GM18505 (cell line): ENCODE measurements around the gene SCN1B.
"Not testable (repeated sequence)": the region's sequence is repeated elsewhere in the genome, so short reads cannot be mapped to it uniquely, and the experiment has no call there.

Experiments
- ATAC-seq: cut with Tn5 transposase; IDR thresholded peaks from one replicate; pipeline ENCODE4 v1.9.1; 2021; ENCODE audit not compliant: unreplicated experiment
- POLR2A ChIP-seq: IDR thresholded peaks from 4 replicates; pipeline ENCODE4 v1.6.1; 2011; ENCODE audit warnings: borderline replicate concordance; ENCODE audit not compliant: insufficient read depth, insufficient read length; ENCODE audit errors: extremely low read depth

The SCN1B gene

DNA sequence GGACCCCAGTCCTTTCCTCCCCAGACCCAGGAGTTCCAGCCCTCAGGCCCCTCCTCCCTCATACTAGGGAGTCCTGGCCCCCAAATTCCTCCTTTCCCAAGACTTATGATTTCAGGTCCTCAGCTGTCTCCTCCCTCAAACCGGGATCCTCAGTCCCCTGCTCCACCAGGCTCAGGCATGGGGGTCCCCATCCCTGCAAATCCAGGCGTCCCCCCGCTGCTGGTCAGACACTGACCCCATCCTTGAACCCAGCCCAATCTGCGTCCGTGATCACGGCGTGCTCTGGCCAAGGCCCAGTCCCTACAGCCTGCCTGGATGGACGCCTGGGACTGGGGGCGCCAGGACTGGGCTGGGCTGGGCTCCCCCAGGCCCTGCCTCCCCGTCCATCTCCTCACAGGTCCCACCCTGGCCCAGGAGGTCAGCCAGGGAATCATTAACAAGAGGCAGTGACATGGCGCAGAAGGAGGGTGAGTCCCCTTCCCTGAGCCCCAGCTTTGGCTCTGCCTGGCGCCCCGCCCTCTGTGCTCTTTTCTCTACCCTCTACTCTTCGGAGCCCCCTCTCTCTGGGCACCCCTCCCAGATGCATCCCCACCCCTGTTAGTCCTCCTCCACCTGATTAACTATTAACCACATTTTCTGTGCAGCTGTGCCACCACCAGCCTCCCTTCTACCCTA is 11.9 kb downstream of the SCN1B start:
- no peak for ATAC-seq
- no peak for TF ChIP-seq POLR2A

DNA sequence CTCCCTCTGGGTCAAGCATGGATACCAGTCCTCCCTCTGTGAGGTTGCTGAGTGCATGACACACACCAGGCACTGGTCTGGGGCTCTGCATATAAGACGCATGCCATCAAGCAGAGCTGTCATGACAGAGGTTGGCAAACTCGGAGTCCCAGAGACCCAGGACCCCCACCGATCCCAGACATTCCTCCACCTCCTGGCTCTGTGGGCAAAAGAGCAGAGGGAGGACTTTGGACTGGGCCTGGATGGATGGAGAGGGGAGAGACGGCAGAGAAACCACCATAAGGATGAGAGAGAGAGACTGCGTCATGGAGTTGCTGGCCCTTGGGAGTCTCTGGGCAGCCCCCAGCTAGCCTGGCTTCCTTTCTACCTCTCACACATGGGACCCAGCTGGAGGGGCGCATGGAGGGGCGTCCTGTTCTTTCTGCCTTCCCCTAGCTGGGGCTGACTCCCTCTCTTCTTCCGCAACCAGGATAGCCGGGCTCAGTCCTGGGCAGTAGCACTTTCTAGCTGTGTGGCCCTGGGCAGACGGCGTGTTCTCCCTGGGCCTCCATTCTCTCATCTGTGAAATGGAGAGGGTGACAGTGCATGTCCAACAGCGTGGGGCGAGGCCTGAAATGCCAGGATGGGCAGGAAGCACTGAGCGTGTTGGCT is 12.8 kb downstream of the SCN1B start:
- no peak for TF ChIP-seq POLR2A
- no peak for ATAC-seq

DNA sequence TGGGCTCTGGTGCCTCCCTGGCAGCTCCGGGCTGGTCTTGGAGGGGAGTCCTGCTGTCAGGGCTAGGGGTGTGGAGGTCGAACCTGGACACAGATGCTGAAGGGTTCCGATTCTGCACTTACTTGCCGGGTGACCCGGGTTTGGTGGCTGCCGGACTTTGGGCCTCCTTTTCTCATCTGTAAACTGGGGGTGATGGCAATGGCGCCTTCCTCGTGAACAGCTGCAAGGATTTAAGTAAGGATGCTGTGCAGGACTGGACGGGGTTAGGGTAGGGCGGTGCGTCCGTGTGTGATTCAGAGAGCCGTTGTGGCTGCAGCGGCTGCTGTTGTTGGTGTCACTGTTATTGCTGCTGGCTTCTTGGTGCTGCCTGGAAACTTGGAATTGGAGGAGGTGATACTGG is 13.6 kb downstream of the SCN1B start:
- no peak for TF ChIP-seq POLR2A

DNA sequence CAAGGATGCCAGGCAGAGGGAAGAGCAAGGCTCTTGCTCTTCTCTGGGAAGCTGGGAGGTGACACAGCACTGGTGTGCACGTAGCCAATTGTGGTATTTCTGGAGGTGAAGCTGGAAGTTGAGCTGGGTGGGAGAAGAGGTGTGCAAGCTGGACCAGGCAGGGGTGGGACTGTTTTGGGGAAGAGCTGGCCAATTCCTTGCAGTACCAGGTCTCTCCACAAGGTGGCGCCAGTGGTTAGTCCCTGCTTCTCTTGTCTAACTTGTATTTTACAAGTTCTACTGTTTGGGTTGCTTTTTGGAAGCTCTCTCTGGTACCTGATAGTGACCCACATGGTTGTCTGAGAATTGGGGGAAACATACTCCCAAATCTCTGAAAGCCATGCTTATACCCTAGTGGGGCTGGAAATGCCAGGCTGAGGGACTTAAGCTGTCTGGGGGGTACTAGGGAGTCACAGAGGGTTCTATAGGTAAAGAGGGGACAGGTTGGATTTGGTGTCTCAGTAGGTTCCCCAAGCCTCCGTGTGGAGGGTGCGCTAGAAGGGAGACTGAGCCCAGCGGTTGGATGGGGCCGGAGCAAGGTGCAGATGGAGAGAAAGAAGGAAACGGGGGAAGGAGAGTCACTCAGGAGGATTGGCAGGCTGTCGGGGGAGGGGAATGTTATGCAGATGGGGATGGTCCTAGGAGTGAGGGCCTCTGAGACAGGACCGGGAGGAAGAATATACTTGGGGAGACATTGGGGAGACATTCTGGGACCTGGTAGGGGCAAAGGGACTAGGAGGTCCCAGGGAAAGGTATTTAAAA is 14.2 kb downstream of the SCN1B start:
- no peak for TF ChIP-seq POLR2A
- ATAC-seq, result no peak

More for the DNA sequence above, 13.6 kb downstream of the SCN1B start:
- ATAC-seq, result no peak

GRCh38 chr19:35045667-35046300 is 15.5 kb downstream of the SCN1B start:
- no peak for ATAC-seq

DNA sequence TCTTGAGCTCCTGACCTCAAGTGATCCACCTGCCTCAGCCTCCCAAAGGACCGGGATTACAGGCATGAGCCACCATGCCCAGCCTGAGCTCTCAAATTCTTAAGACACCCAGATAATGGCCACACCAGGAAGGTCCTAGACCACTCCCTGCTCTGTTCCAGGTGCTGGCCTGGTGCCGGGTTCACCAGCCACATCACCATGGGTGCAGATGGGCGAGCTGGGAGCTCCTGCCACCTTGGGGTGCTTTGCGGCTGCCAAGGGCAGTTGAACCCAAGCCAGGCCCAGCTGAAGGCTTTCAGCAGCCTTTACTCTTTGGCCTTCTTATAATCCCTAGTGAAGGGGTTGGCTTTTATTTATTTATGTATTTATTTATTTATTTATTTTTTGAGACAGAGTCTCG is 16.2 kb downstream of the SCN1B start:
- TF ChIP-seq POLR2A, result no peak
- ATAC-seq, result no peak

More at GRCh38 chr19:35045667-35046300, 15.5 kb downstream of the SCN1B start:
- TF ChIP-seq POLR2A, result no peak

- TF ChIP-seq POLR2A, result no peak
Observed at GRCh38 chr19:35048911-35049411, 18.7 kb downstream of the SCN1B start.

DNA sequence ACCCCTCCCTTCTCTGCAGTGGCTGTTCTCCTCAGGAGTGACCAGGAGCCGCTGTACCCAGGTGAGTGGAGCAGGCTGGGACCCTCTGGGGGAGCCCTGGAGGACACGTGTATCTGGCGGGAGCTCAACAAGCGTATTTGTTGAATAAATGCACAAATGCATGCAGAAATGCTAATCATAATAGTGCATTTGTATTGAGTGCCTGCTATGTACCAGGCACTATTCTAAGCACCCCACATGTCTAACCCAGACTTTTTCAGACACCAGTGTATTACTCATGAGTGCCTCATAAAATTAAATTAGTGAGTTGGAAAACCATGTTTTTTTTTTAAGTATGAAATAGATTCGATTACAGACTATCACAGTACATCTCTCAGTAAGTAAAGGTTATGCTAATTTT is 19.2 kb downstream of the SCN1B start:
- ATAC-seq, result no peak
- no peak for TF ChIP-seq POLR2A

More at GRCh38 chr19:35048911-35049411, 18.7 kb downstream of the SCN1B start:
- no peak for ATAC-seq

DNA sequence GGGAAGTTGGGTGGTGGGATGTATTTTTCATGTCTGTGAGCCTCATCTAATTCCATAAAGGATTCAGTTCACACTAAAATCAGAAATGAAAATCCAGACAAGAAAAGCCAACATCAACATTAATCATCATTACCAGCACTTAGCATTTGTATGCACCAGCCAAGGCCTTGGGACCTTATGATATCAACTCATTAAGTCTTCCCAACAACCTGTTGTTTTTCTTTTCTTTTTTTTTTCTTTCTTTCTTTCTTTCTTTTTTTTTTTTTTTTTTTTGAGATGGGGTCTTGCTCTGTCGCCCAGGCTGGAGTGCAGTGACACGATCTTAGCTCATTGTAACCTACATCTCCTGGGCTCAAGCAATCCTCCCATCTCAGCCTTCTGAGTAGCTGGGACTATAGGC is 20.4 kb downstream of the SCN1B start:
- not testable (repeated sequence) for ATAC-seq

- not testable (repeated sequence) for ATAC-seq
Observed at GRCh38 chr19:35051268-35051667, 21.0 kb downstream of the SCN1B start.

DNA sequence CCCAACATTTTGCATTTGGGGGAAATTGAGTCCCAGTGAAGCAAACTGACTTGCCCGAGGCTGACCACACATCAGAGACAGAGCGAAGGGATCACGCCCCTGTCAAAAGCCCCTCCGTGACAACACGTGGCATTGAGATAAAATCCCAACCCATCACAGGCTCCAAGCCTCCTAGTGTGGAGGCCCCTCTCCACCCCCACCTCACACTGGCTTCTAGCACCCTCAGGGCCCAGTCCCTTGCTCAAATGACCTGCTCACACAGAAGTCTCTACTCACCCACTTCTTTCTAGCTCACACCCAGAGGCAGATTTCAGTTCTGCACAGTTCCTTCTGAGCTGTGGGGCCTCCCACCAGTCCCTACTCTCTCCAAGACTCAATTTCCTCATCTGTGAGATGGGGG is 21.5 kb downstream of the SCN1B start:
- no peak for ATAC-seq
- TF ChIP-seq POLR2A, result no peak

DNA sequence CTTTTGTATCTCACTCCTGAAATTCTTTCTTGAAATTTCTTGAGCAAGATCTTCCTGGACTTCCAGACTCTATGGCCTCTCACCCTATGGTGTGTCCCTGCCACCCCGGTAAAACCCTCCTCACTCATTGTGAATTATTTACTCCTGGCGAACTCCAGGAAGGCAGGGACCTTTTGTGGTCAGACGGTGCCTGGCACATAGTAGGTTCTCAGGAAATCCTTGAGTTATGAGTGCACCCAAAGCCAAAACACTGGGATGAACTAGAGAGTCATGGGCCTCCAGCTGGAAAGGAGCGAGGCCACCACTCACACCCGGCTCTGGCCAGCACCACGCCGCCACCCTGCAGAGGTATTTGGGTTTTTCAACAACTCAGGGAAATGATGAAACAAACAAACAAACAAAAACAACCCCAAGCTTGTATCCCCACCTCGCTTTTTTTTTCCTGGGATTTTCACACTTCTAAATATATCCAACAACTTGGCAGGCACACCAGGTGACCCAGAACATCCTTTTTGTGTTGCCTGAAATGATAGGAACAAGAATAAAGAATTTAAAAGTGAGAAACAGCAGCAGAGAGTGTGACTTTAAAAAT is 22.4 kb downstream of the SCN1B start:
- TF ChIP-seq POLR2A, result no peak
- no peak for ATAC-seq
